Immature natural killer cell (primary cell): Measurements from ENCODE around the gene RNF17. TPM values are rescaled to one million over a fixed set of nuclear protein-coding genes. Genes with fewer than 3 reads are reported as not detected.

Experiments used
- DNase-seq, 3 donors: peaks; one replicate each; pipeline ENCODE4 v3.0.0; 2022; ENCODE audit warnings: mixed read lengths in 1 of 3
- H3K27ac Mint-ChIP-seq, 6 donors: one replicate each; pipeline ENCODE4 v1.8.0; 2020; ENCODE audit warnings: mixed read lengths in 6 of 6, mild to moderate bottlenecking in 5 of 6, inconsistent platforms in 4 of 6, moderate library complexity in 3 of 6
- H3K27me3 Mint-ChIP-seq, 3 donors: one replicate each; pipeline ENCODE4 v1.8.0; 2020 to 2021; ENCODE audit warnings: low read depth in 3 of 3, mild to moderate bottlenecking in 3 of 3, mixed read lengths in 3 of 3, moderate library complexity in 3 of 3, inconsistent platforms in 1 of 3
- H3K36me3 Mint-ChIP-seq, 3 donors: one replicate each; pipeline ENCODE4 v1.8.0; 2020; ENCODE audit warnings: mixed read lengths in 3 of 3, inconsistent platforms in 2 of 3, mild to moderate bottlenecking in 2 of 3
- H3K4me1 Mint-ChIP-seq, 2 donors: one replicate each; pipeline ENCODE4 v1.8.0; 2020; ENCODE audit warnings: inconsistent platforms in 2 of 2, mild to moderate bottlenecking in 2 of 2, mixed read lengths in 2 of 2, moderate library complexity in 1 of 2
- H3K4me3 Mint-ChIP-seq, 5 donors: one replicate each; pipeline ENCODE4 v1.8.0; 2020; ENCODE audit warnings: mild to moderate bottlenecking in 5 of 5, mixed read lengths in 5 of 5, inconsistent platforms in 3 of 5, moderate library complexity in 3 of 5
- H3K9me3 Mint-ChIP-seq, 6 donors: one replicate each; pipeline ENCODE4 v1.8.0; 2020; ENCODE audit warnings: mild to moderate bottlenecking in 6 of 6, mixed read lengths in 6 of 6, inconsistent platforms in 4 of 6, moderate library complexity in 3 of 6
- polyA plus RNA-seq, 3 donors: library from polyadenylated mRNA; unstranded; fragments of 300-500 nt; fragmentation: Illumina TruSeq; gene quantifications; one replicate each; pipeline ENCODE4 v1.2.3, GENCODE V29; 2021

RNF17 gene
- polyA plus RNA-seq, 3 donors from 2014 or later: not detected

- Mint-ChIP-seq H3K9me3 (no peaks in the 10 kb centered on the region), H3K36me3 (peaks cover 10 to 21% (median 18%) of the 10 kb centered on the region in 3 donors), H3K27ac (no peak overlapping the region), H3K4me1 (no peaks in the 10 kb centered on the region), H3K4me3 (no peak overlapping the region), H3K27me3 (no peaks in the 10 kb centered on the region)
- DNase-seq: no peak
Observed at GRCh38 chr13:24882665-24883064, 118.7 kb downstream of the RNF17 start.

GRCh38 chr13:24887759-24888158 is 123.8 kb downstream of the RNF17 start:
- H3K9me3 Mint-ChIP-seq: no peaks in the 10 kb centered on the region
- peaks cover 0 to 2% (median 0%) of the 10 kb centered on the region in 3 donors for H3K27me3 Mint-ChIP-seq
- no peak overlapping the region for H3K27ac Mint-ChIP-seq
- no peaks in the 10 kb centered on the region for H3K4me1 Mint-ChIP-seq
- no peak overlapping the region for H3K4me3 Mint-ChIP-seq
- no peak for DNase-seq
- H3K36me3 Mint-ChIP-seq: peaks cover 27 to 54% (median 40%) of the 10 kb centered on the region in 3 donors

GRCh38 chr13:24888291-24888931 is 124.4 kb downstream of the RNF17 start:
- Mint-ChIP-seq H3K27ac (no peak overlapping the region), H3K27me3 (peaks cover 0 to 2% (median 0%) of the 10 kb centered on the region in 3 donors), H3K36me3 (peaks cover 32 to 51% (median 42%) of the 10 kb centered on the region in 3 donors), H3K9me3 (no peaks in the 10 kb centered on the region), H3K4me3 (no peak overlapping the region), H3K4me1 (no peaks in the 10 kb centered on the region)
- DNase-seq: no peak

- Mint-ChIP-seq H3K27ac (no peak overlapping the region), H3K36me3 (peaks cover 22 to 49% (median 36%) of the 10 kb centered on the region in 3 donors), H3K4me1 (no peaks in the 10 kb centered on the region), H3K4me3 (no peak overlapping the region), H3K9me3 (no peaks in the 10 kb centered on the region), H3K27me3 (peaks cover 0 to 2% (median 0%) of the 10 kb centered on the region in 3 donors)
- no peak for DNase-seq
Observed at GRCh38 chr13:24890256-24890655, 126.3 kb downstream of the RNF17 start.

- H3K4me3 Mint-ChIP-seq: no peak overlapping the region
- peaks cover 22 to 56% (median 29%) of the 10 kb centered on the region in 3 donors for H3K36me3 Mint-ChIP-seq
- H3K4me1 Mint-ChIP-seq: no peaks in the 10 kb centered on the region
- peaks cover 0 to 2% (median 0%) of the 10 kb centered on the region in 3 donors for H3K27me3 Mint-ChIP-seq
- no peak for DNase-seq
- no peaks in the 10 kb centered on the region for H3K9me3 Mint-ChIP-seq
- peak overlapping the region in 1 of 6 donors; percentile 30 for H3K27ac Mint-ChIP-seq
Observed at GRCh38 chr13:24891476-24892108, 127.6 kb downstream of the RNF17 start.

- Mint-ChIP-seq H3K27me3 (peaks cover 0 to 2% (median 0%) of the 10 kb centered on the region in 3 donors), H3K4me1 (no peaks in the 10 kb centered on the region), H3K4me3 (no peak overlapping the region), H3K9me3 (no peaks in the 10 kb centered on the region), H3K27ac (no peak overlapping the region), H3K36me3 (peaks cover 22 to 62% (median 29%) of the 10 kb centered on the region in 3 donors)
- DNase-seq: no peak
Observed at GRCh38 chr13:24892829-24893228, 128.9 kb downstream of the RNF17 start.

- H3K4me3 Mint-ChIP-seq: no peak overlapping the region
- no peaks in the 10 kb centered on the region for H3K4me1 Mint-ChIP-seq
- DNase-seq: no peak
- H3K36me3 Mint-ChIP-seq: peaks cover 22 to 55% (median 25%) of the 10 kb centered on the region in 3 donors
- H3K27me3 Mint-ChIP-seq: peaks cover 0 to 2% (median 0%) of the 10 kb centered on the region in 3 donors
- H3K27ac Mint-ChIP-seq: peak overlapping the region in 1 of 6 donors; percentile 61
- H3K9me3 Mint-ChIP-seq: no peaks in the 10 kb centered on the region
Observed at GRCh38 chr13:24893863-24894262, 129.9 kb downstream of the RNF17 start.

GRCh38 chr13:24894277-24894971 is 130.5 kb downstream of the RNF17 start:
- H3K27ac Mint-ChIP-seq: peak overlapping the region in 2 of 6 donors; percentile 61 to 65
- H3K36me3 Mint-ChIP-seq: peaks cover 22 to 53% (median 23%) of the 10 kb centered on the region in 3 donors
- H3K4me1 Mint-ChIP-seq: no peaks in the 10 kb centered on the region
- H3K4me3 Mint-ChIP-seq: no peak overlapping the region
- no peak for DNase-seq
- peaks cover 0 to 2% (median 0%) of the 10 kb centered on the region in 3 donors for H3K27me3 Mint-ChIP-seq
- H3K9me3 Mint-ChIP-seq: no peaks in the 10 kb centered on the region

- Mint-ChIP-seq H3K36me3 (peaks cover 24 to 50% (median 26%) of the 10 kb centered on the region in 3 donors), H3K4me1 (no peaks in the 10 kb centered on the region), H3K27me3 (peaks cover 0 to 2% (median 0%) of the 10 kb centered on the region in 3 donors), H3K9me3 (no peaks in the 10 kb centered on the region), H3K4me3 (no peak overlapping the region), H3K27ac (no peak overlapping the region)
- no peak for DNase-seq
Observed at GRCh38 chr13:24894972-24895300, 131.0 kb downstream of the RNF17 start.

- Mint-ChIP-seq H3K36me3 (peaks cover 19 to 42% (median 24%) of the 10 kb centered on the region in 3 donors), H3K9me3 (no peaks in the 10 kb centered on the region), H3K27ac (no peak overlapping the region), H3K4me3 (no peak overlapping the region), H3K4me1 (no peaks in the 10 kb centered on the region), H3K27me3 (peaks cover 0 to 2% (median 0%) of the 10 kb centered on the region in 3 donors)
- DNase-seq: no peak
Observed at GRCh38 chr13:24896061-24896460, 132.1 kb downstream of the RNF17 start.

- no peaks in the 10 kb centered on the region for H3K9me3 Mint-ChIP-seq
- H3K4me1 Mint-ChIP-seq: no peaks in the 10 kb centered on the region
- H3K36me3 Mint-ChIP-seq: peaks cover 19 to 32% (median 24%) of the 10 kb centered on the region in 3 donors
- H3K4me3 Mint-ChIP-seq: no peak overlapping the region
- H3K27ac Mint-ChIP-seq: no peak overlapping the region
- no peaks in the 10 kb centered on the region for H3K27me3 Mint-ChIP-seq
- no peak for DNase-seq
Observed at GRCh38 chr13:24897293-24897692, 133.3 kb downstream of the RNF17 start.

- DNase-seq: no peak
- Mint-ChIP-seq H3K27me3 (no peaks in the 10 kb centered on the region), H3K36me3 (peaks cover 9 to 32% (median 20%) of the 10 kb centered on the region in 3 donors), H3K4me3 (no peak overlapping the region), H3K4me1 (no peaks in the 10 kb centered on the region), H3K27ac (peak overlapping the region in 1 of 6 donors; percentile 6), H3K9me3 (no peaks in the 10 kb centered on the region)
Observed at GRCh38 chr13:24899601-24900000, 135.6 kb downstream of the RNF17 start.

GRCh38 chr13:24900507-24900906 is 136.5 kb downstream of the RNF17 start:
- H3K4me3 Mint-ChIP-seq: no peak overlapping the region
- no peaks in the 10 kb centered on the region for H3K4me1 Mint-ChIP-seq
- H3K36me3 Mint-ChIP-seq: peaks cover 9 to 35% (median 23%) of the 10 kb centered on the region in 3 donors
- no peak for DNase-seq
- H3K9me3 Mint-ChIP-seq: no peaks in the 10 kb centered on the region
- H3K27ac Mint-ChIP-seq: no peak overlapping the region
- H3K27me3 Mint-ChIP-seq: no peaks in the 10 kb centered on the region

- Mint-ChIP-seq H3K27me3 (no peaks in the 10 kb centered on the region), H3K27ac (no peak overlapping the region), H3K4me1 (no peaks in the 10 kb centered on the region), H3K4me3 (no peak overlapping the region), H3K9me3 (no peaks in the 10 kb centered on the region), H3K36me3 (peaks cover 5 to 29% (median 29%) of the 10 kb centered on the region in 3 donors)
- no peak for DNase-seq
Observed at GRCh38 chr13:24905242-24905641, 141.3 kb downstream of the RNF17 start.
